Measurements from ENCODE around the gene SLIT2. TPM values are rescaled to one million over a fixed set of nuclear protein-coding genes. Genes with fewer than 3 reads are reported as not detected.

Gene SLIT2
- total RNA-seq, 1 donor from 2014 or later: 25.2 TPM

DNA sequence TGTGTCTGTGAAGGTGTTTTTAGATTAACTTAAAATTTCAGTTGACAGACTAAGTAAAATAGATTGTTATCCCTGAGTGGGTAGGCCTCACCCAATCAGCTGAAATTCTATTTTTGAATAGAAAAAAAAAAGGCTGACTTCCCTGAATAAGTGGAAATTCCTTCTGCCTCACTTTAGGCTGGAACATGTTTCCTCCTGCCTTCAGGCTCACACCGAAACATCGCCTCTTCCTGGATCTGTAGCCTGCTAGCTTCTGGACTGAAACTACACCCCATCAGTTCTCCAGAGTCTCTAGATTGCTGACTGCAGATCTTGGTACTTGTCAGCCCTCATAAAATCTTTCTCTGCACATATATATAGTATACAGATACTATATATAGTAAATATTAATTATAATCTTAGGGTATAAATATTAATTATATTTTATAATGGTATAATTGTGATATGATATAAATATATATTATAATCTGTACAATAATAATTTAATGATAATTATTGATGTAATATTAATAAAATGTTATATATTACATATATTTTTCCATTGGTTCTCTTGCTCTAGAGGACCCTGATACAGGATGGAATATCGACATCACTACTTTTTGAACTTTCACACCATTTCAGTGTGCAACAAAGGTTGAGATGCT, 13.7 kb upstream of the SLIT2 start:
- H3K4me1 ChIP-seq: no peaks in the 10 kb centered on the region
- no peak overlapping the region for H3K27ac ChIP-seq
- DNase-seq (ENCODE audit: low spot score in 2 of 2): no peak
- no peak overlapping the region for H3K4me3 ChIP-seq
- H3K27me3 ChIP-seq: no peaks in the 10 kb centered on the region
- H3K9me3 ChIP-seq: no peaks in the 10 kb centered on the region
- intact Hi-C loops (cut with DNase I): no loop called here
- no peaks in the 10 kb centered on the region for H3K36me3 ChIP-seq
- no peak for TF ChIP-seq CTCF (IDR thresholded peaks at IDR 0.05)

DNA sequence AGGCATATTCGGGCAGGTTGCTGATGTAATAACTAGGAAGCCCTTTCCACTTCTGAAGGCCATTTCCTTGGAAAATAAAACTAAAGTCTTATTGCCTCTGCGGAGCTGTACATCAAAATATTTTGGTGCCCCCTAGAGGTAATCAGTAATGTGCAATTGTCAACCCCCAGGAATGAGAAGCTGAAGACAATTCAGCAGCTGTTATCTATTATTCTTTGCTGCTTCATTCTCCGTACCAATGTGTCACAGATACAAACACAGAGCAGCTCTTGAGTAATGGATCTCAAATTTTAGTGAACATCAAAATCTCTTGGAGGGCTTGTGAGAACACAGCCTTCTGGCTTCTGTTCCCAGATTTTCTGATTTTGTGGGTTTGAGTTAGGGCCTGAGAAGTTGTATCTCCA, 3.5 kb upstream of the SLIT2 start:
- peak; percentile 8 to 63 (median 61) for TF ChIP-seq CTCF (IDR thresholded peaks at IDR 0.05)
- no peak overlapping the region for H3K27ac ChIP-seq
- H3K36me3 ChIP-seq: no peaks in the 10 kb centered on the region
- H3K27me3 ChIP-seq: no peaks in the 10 kb centered on the region
- H3K4me3 ChIP-seq: no peak overlapping the region
- no peaks in the 10 kb centered on the region for H3K9me3 ChIP-seq
- no peak for DNase-seq (ENCODE audit: low spot score in 2 of 2)
- intact Hi-C loops (cut with DNase I): loop anchor here (5.0 kb wide), 1 partner anchor 1021 kb away; no protein-coding TSS in a partner anchor
- peaks cover 0 to 2% of the 10 kb centered on the region in 2 donors for H3K4me1 ChIP-seq

DNA sequence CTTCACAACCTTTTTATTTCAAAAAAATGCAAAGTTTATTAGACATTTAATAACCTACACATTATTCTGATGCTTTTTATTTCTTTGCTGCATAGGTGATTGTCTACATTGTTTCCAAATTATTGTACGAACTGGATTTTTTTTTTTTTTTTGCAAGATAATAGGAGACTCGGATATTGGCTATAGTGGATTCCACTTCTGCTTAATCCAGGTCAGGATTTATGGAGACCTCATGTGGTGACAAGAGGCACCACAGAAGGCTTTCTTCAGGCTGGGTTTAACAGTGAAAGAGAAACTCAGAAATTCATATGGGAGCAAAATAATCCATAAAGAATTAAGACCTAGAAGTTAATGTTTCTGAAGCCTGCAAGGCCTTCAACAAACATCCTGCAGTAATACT, 2.4 kb upstream of the SLIT2 start:
- intact Hi-C loops (cut with DNase I): loop anchor here (5.0 kb wide), 1 partner anchor 1022 kb away; no protein-coding TSS in a partner anchor
- no peak for DNase-seq (ENCODE audit: low spot score in 2 of 2)

GRCh38 chr4:20251031-20251795, 492 bp upstream of the SLIT2 start:
- Histone ChIP-seq H3K27me3 (no peaks in the 10 kb centered on the region), H3K4me1 (peaks cover 0 to 2% of the 10 kb centered on the region in 2 donors), H3K9me3 (no peaks in the 10 kb centered on the region), H3K27ac (peak overlapping the region; percentile 78 to 81), H3K36me3 (no peaks in the 10 kb centered on the region), H3K4me3 (peak overlapping the region; percentile 82 to 83)
- DNase-seq (ENCODE audit: low spot score in 2 of 2): no peak
- TF ChIP-seq CTCF (IDR thresholded peaks at IDR 0.05): no peak
- intact Hi-C loops (cut with DNase I): loop anchor here (5.0 kb wide), 2 partner anchors 156 to 451 kb away; partner anchors contain the start of gene PACRGL

More for the DNA sequence above, 2.4 kb upstream of the SLIT2 start:
- no peak overlapping the region for H3K27ac ChIP-seq
- TF ChIP-seq CTCF (IDR thresholded peaks at IDR 0.05): peak in 2 of 3 experiments; percentile 39 to 41
- no peaks in the 10 kb centered on the region for H3K36me3 ChIP-seq
- peaks cover 0 to 2% of the 10 kb centered on the region in 2 donors for H3K4me1 ChIP-seq
- no peaks in the 10 kb centered on the region for H3K27me3 ChIP-seq
- no peaks in the 10 kb centered on the region for H3K9me3 ChIP-seq
- no peak overlapping the region for H3K4me3 ChIP-seq

DNA sequence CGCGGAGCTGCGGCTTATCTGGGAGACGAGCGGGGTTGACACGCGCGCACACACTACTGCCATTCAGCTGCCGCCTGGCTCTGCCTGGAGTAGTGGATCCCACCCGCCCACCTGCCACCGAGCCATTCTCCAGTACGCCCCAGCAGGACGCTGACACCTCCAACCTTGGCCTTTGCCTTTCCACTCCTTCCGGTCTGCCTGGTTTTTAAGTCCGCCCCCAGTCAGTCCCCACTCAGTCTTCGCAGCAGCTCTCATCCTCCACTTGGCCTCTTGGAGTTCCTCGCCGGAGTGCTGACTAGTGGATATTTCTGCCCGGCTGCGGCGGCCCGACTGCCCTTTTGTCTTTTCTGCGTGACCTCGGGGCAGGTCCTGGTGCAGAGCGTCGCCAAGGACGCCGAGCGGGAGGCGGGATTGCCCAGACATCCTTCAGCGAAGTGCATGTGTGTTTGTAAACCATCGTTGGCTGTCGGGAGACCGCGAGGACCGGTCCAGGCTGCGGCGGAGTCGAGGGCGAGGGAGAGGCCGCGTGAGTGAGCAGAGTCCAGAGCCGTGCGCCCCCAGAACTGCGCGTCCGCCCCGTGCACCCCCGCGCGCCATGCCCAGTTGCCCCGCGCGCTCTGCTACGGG, 1.1 kb downstream of the SLIT2 start:
- no peak for TF ChIP-seq CTCF (IDR thresholded peaks at IDR 0.05)
- Histone ChIP-seq H3K4me3 (peak overlapping the region; percentile 82 to 83), H3K4me1 (peaks cover 0 to 2% of the 10 kb centered on the region in 2 donors), H3K9me3 (no peaks in the 10 kb centered on the region), H3K27me3 (no peaks in the 10 kb centered on the region), H3K27ac (peak overlapping the region; percentile 78 to 81), H3K36me3 (no peaks in the 10 kb centered on the region)
- intact Hi-C loops (cut with DNase I): loop anchor here (2.0 to 5.0 kb wide), 3 partner anchors 20 to 450 kb away; partner anchors contain the start of gene PACRGL
- peak in 1 of 2 donors; percentile 71 for DNase-seq (ENCODE audit: low spot score in 2 of 2)

All from ascending aorta (tissue), 2 donors.